Endodermal cell (in vitro differentiated cells): ENCODE results near the gene TRPV4. TPM values are rescaled to one million over a fixed set of nuclear protein-coding genes. Genes with fewer than 3 reads are reported as not detected.
A peak's percentile ranks its signal among the peaks of the same experiment; 100 is the strongest.

Source experiments
- DNase-seq: peaks from one replicate; pipeline ENCODE4 v3.0.0-alpha.2; 2017
- H3K27ac ChIP-seq: 2 replicates; pipeline ENCODE4 v1.5.1; 2013; ENCODE audit warnings: mild to moderate bottlenecking, low read depth, low read length, moderate library complexity
- H3K27me3 ChIP-seq: 2 replicates; pipeline ENCODE4 v1.6.1; 2013; ENCODE audit warnings: mild to moderate bottlenecking, low read length, moderate library complexity; ENCODE audit not compliant: insufficient read depth, control insufficient read depth, poor library complexity, severe bottlenecking
- H3K36me3 ChIP-seq: 2 replicates; pipeline ENCODE4 v1.7.0; 2013; ENCODE audit warnings: mild to moderate bottlenecking, low read length, moderate library complexity; ENCODE audit not compliant: control insufficient read depth, insufficient read depth
- H3K4me1 ChIP-seq: one replicate; pipeline ENCODE4 v1.7.0; 2013; ENCODE audit warnings: low read length; ENCODE audit not compliant: control insufficient read depth, insufficient read depth
- H3K4me3 ChIP-seq: 2 replicates; pipeline ENCODE4 v1.5.1; 2013; ENCODE audit warnings: mild to moderate bottlenecking, low read length, moderate library complexity
- H3K9ac ChIP-seq: 2 replicates; pipeline ENCODE4 v1.6.1; 2013; ENCODE audit warnings: mild to moderate bottlenecking, low read length, moderate library complexity; ENCODE audit not compliant: poor library complexity, severe bottlenecking; ENCODE audit errors: extremely low read depth
- H3K9me3 ChIP-seq: 2 replicates; pipeline ENCODE4 v1.6.1; 2013; ENCODE audit warnings: mild to moderate bottlenecking, low read length, moderate library complexity; ENCODE audit not compliant: control insufficient read depth
- H3K27ac Mint-ChIP-seq: 2 replicates; pipeline ENCODE4 v1.8.0; 2020; ENCODE audit warnings: mixed read lengths
- H3K27me3 Mint-ChIP-seq: 2 replicates; pipeline ENCODE4 v1.8.0; 2021; ENCODE audit warnings: mild to moderate bottlenecking, mixed read lengths; ENCODE audit not compliant: insufficient read depth
- H3K36me3 Mint-ChIP-seq: 2 replicates; pipeline ENCODE4 v1.8.0; 2020; ENCODE audit warnings: low read depth, mixed read lengths
- H3K4me1 Mint-ChIP-seq: 2 replicates; pipeline ENCODE4 v1.8.0; 2020; ENCODE audit warnings: mixed read lengths
- H3K4me3 Mint-ChIP-seq: 2 replicates; pipeline ENCODE4 v1.8.0; 2020; ENCODE audit warnings: mild to moderate bottlenecking, moderate library complexity, mixed read lengths
- H3K9me3 Mint-ChIP-seq: 2 replicates; pipeline ENCODE4 v1.8.0; 2020; ENCODE audit warnings: mild to moderate bottlenecking, mixed read lengths
- CTCF ChIP-seq: fragments of 200-600 bp; sonication (generic); conservative IDR thresholded peaks from 2 replicates; pipeline ENCODE4 v1.5.0; 2021; ENCODE audit warnings: antibody characterized with exemption, mild to moderate bottlenecking
- WGBS, 2 experiments: methylation state at CpG; one replicate each; pipeline versions ENCODE4 v1.1.5 to v1.1.7; 2013; ENCODE audit warnings: missing lambda C conversion rate in 2 of 2, mixed read lengths in 1 of 2; ENCODE audit not compliant: insufficient coverage in 1 of 2, insufficient read length in 1 of 2; 5-methylcytosine and 5-hydroxymethylcytosine counted together
- total RNA-seq, 2 donors: library from RNA; stranded (reverse); fragmentation: NEBNext Ultra II Directional in 1 of 2; extraction: Animal tissue kit (Norgen Biotek cat#: 25700) in 1 of 2; gene quantifications; 2 replicates in 1 of 2; 3 replicates in 1 of 2; pipeline ENCODE4 v1.2.1, GENCODE V29; 2021

The TRPV4 gene
- total RNA-seq, 2 donors from 2014 or later: 14.0 to 14.2 TPM

- no peak overlapping the region for H3K27ac ChIP-seq
- 91 to 100% methylated on average over 3 to 5 of the region's 5 CpGs for WGBS, 2 experiments
These were observed 27.8 kb upstream of the TRPV4 start for GRCh38 chr12:109860977-109861376.

GRCh38 chr12:109858764-109859163, 25.6 kb upstream of the TRPV4 start:
- no peak for TF ChIP-seq CTCF
- Histone ChIP-seq H3K27ac (no peak overlapping the region), H3K27me3 (no peaks in the 10 kb centered on the region), H3K9ac (no peak overlapping the region), H3K36me3 (peaks cover 9% of the 10 kb centered on the region), H3K9me3 (no peaks in the 10 kb centered on the region), H3K4me3 (no peak overlapping the region), H3K4me1 (no peaks in the 10 kb centered on the region)
- Mint-ChIP-seq H3K4me3 (no peak overlapping the region), H3K27ac (peak overlapping the region; percentile 69), H3K9me3 (no peaks in the 10 kb centered on the region), H3K4me1 (no peaks in the 10 kb centered on the region), H3K27me3 (no peaks in the 10 kb centered on the region), H3K36me3 (peaks cover 20% of the 10 kb centered on the region)
- WGBS, 2 experiments: 94 to 96% methylated on average over 2 to 5 of the region's 5 CpGs
- DNase-seq: no peak

More at GRCh38 chr12:109860977-109861376, 27.8 kb upstream of the TRPV4 start:
- Histone ChIP-seq H3K4me1 (no peaks in the 10 kb centered on the region), H3K36me3 (peaks cover 9% of the 10 kb centered on the region), H3K4me3 (no peak overlapping the region), H3K9me3 (no peaks in the 10 kb centered on the region), H3K9ac (no peak overlapping the region), H3K27me3 (no peaks in the 10 kb centered on the region)
- peaks cover 9% of the 10 kb centered on the region for H3K4me1 Mint-ChIP-seq
- peaks cover 15% of the 10 kb centered on the region for H3K36me3 Mint-ChIP-seq
- no peaks in the 10 kb centered on the region for H3K9me3 Mint-ChIP-seq
- H3K27ac Mint-ChIP-seq: peak overlapping the region; percentile 26
- no peak for TF ChIP-seq CTCF
- no peak for DNase-seq
- no peaks in the 10 kb centered on the region for H3K27me3 Mint-ChIP-seq
- no peak overlapping the region for H3K4me3 Mint-ChIP-seq

GRCh38 chr12:109857715-109858114, 24.5 kb upstream of the TRPV4 start:
- no peaks in the 10 kb centered on the region for H3K27me3 Mint-ChIP-seq
- no peak overlapping the region for H3K9ac ChIP-seq
- no peaks in the 10 kb centered on the region for H3K9me3 Mint-ChIP-seq

More at GRCh38 chr12:109857715-109858114, 24.5 kb upstream of the TRPV4 start:
- H3K27ac ChIP-seq: no peak overlapping the region
- no peaks in the 10 kb centered on the region for H3K27me3 ChIP-seq
- DNase-seq: no peak
- peaks cover 9% of the 10 kb centered on the region for H3K36me3 ChIP-seq
- H3K4me3 ChIP-seq: no peak overlapping the region
- WGBS, 2 experiments: 95 to 100% methylated on average over 6 of the region's 6 CpGs
- no peaks in the 10 kb centered on the region for H3K4me1 ChIP-seq
- Mint-ChIP-seq H3K36me3 (peaks cover 23% of the 10 kb centered on the region), H3K4me3 (no peak overlapping the region), H3K4me1 (no peaks in the 10 kb centered on the region), H3K27ac (no peak overlapping the region)
- H3K9me3 ChIP-seq: no peaks in the 10 kb centered on the region
- no peak for TF ChIP-seq CTCF
